GM21529 (cell line): ENCODE results near the gene LY6G5C.

Source experiments
- ATAC-seq: cut with Tn5 transposase; IDR thresholded peaks from one replicate; pipeline ENCODE4 v1.9.1; 2021; ENCODE audit not compliant: unreplicated experiment

Gene LY6G5C

GRCh38 chr6:31663126-31663960 is 17.5 kb downstream of the LY6G5C start:
- ATAC-seq = no peak

GRCh38 chr6:31662124-31662723 is 18.6 kb downstream of the LY6G5C start:
- no peak for ATAC-seq

GRCh38 chr6:31661262-31662123 is 19.4 kb downstream of the LY6G5C start:
- ATAC-seq = no peak

- peak; percentile 49 for ATAC-seq
Measured at GRCh38 chr6:31660381-31661261, 20.2 kb downstream of the LY6G5C start, which contains the start of gene C6orf47. Gene C6orf47, minus strand, starts transcription at chr6:31660778. Its CDS starts 831 bp downstream, at chr6:31659947.

- ATAC-seq = peak; percentile 14
Measured at GRCh38 chr6:31659649-31660380, 21.1 kb downstream of the LY6G5C start.

GRCh38 chr6:31658983-31659648 is 21.8 kb downstream of the LY6G5C start:
- ATAC-seq = no peak

- ATAC-seq = no peak
Measured at GRCh38 chr6:31658158-31658688, 22.6 kb downstream of the LY6G5C start.

DNA sequence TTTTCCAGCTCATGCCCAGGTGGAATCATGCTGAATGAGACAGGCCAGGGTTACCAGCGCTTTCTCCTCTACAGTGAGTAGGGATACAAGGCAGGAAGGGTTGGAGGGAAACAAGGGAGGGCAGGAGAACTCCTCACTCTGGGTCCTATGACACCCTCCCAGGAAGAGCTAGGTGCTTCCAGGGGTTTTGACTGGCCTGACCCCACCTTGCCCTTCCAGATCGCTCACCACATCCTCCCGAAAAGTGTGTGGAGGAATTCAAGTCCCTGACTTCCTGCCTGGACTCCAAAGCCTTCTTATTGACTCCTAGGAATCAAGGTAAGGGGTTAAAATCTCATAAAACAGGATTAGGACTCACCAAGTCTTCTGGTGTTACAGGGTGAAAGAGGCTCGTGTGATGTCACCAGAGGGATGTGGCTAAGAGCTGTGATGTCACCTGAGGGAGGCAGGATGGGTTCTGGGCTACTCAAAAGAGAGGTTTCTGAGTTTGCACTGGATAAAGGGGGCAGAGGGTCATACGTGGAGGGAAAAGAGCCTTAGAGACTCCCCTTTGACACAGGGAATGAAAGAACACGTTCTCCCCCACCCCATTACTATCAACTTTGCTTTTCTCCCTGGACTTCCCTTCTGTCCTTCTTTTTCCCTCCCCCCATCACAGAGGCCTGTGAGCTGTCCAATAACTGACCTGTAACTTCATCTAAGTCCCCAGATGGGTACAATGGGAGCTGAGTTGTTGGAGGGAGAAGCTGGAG is 23.3 kb downstream of the LY6G5C start:
- ATAC-seq = no peak

GRCh38 chr6:31655349-31656237 is 25.3 kb downstream of the LY6G5C start, which contains the start of gene APOM:
Gene APOM, plus strand, starts transcription at chr6:31655894. Its CDS starts 73 bp downstream, at chr6:31655967.
- no peak for ATAC-seq

DNA sequence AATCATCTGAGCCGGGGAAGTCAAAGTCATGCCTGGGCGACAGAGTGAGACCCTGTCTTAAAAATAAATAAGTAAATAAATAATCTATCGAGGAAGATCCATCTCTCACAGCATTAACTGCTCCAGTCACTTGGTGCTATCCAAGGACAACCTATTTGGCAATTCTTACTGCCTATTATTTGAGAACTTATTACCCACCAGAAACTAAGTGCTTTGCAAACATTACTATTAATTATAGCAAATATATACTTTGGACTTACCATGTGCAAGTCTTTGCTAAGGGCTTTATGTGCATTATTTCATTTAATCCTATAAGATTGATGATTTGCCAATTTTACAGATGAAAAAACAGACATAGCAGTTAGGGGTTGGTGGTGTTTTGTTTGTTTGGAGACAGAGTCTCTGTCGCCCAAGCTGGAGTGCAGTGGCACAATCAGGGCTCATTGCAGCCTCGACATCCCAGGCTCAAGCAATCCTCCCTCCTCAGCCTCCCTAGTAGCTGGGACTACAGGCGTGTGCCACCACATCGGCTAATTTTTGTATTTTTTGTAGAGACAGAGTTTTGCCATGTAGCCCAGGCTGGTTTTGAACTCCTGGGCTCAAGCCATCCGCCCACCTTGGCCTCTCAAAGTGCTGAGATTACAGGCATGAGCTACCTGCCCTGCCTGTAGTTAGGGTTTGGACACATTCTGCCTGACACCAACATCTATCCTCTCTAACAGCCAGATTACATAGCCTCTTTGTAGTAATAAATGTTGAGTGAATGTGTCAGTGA is 26.1 kb downstream of the LY6G5C start:
- no peak for ATAC-seq

DNA sequence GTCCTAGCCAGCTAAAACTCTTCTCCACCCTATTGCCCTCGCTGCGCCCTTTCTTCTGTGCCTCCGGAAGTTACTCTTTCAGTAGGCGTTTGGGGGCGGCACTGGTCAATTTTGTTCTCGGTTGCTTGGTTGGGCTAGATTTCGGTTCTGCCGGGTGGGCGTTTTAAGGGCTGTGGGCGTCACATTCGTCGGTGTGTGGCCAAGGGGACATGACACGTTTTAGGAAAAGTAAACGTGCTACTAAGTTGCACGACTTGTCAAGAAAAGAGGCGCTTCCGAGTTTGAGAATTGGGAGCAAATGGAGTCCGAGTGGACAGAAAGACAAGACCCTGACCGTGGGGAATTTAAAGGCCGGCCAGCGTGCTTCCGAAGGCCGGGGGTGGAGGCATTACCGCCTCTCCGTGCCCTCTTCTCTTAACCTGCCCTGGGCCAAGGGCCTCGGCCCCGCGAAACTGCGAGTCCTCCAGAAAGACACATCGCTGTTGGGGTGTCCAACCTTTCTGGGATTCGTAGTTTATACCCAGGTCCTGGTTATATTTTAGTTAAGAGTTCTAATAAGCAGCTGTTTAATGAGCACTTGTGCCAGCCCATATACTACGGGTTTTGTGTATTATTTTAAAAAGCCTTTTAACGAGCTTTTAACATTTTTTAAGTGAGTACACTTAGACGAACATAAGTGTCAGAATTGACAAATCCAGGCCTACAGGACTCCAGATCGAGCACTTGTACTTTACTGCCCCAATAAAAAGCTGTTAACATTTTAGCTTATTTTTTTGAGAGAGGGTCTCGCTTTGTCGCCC is 27.7 kb downstream of the LY6G5C start:
- ATAC-seq = peak; percentile 65

- peak; percentile 33 for ATAC-seq
Measured at GRCh38 chr6:31651602-31652191, 29.2 kb downstream of the LY6G5C start.

DNA sequence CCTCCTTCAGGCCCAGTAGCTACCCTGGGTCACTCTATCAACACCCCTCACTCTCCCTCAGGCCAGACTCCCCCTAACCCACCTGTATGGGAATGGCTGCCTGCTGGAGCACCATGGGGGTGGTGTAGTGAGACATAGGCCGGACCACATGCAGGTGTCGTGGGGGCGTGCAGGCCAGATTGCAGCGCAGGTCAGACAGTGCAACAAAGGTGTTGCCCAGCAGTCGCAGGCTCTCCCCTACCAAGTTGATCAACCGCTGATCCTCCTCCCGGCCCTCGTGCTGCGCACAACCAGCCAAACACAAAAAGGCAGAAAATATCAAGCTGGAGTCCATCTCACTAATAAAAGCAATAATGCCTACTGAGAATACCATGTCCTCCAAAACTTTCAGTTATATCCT is 35.5 kb downstream of the LY6G5C start:
- no peak for ATAC-seq

DNA sequence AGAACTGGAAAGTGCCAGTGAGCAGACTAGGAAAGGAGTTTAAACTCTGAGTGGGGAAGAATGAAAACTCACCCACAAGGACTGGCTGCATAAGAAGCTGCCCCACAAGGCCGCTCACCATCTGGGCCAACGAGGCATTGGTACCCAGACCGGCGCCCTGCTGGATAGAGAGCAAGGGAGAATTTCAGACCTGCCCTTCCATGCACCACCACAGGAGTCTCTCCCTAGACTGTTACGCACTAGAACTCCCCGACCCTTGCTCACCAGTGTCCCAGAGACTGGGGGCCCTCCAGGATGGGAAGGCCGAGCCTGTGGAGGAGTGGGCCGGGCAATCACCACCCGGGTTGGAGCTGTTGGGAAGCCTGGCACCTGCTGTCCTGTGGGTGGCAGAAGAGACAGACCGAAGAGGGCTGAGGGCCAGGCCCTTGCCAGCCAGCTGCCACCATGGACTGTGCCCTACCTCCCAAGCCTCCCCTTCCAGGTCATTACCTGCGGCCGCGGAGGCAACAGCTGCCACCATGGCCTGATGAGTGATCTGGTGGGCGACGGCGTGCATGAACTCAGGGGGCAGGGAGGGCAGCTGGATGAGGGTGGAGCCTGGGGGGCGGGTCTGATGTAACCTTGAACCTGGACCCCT is 36.9 kb downstream of the LY6G5C start:
- no peak for ATAC-seq
